Fibroblast of skin of left quadriceps (primary cell): ENCODE results near the gene MXD4.

Experiments used
- DNase-seq, 2 experiments: peaks; one replicate each; pipeline ENCODE4 v3.0.0-alpha.2; 2013; ENCODE audit warnings: low read depth in 2 of 2

The MXD4 gene, protein sequence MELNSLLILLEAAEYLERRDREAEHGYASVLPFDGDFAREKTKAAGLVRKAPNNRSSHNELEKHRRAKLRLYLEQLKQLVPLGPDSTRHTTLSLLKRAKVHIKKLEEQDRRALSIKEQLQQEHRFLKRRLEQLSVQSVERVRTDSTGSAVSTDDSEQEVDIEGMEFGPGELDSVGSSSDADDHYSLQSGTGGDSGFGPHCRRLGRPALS

DNA sequence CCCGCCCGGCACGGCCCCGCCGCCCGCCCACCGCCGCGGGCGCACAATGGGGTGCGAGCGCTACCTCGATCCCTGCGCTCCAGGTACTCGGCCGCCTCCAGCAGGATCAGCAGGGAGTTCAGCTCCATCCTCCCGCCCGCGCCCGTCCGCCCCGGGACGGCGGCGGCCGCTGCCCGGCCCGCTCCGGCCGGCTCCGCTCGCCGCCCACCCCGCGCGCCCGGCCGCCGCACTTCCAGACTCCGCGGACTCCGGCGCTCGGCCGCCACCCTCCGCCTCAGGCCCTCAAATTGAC, at the start of gene MXD4:
TSS of gene MXD4 (minus strand) at position 257 of the 292 bp plus-strand sequence. CDS start at position 128, 129 bp downstream.
- no peak for DNase-seq

DNA sequence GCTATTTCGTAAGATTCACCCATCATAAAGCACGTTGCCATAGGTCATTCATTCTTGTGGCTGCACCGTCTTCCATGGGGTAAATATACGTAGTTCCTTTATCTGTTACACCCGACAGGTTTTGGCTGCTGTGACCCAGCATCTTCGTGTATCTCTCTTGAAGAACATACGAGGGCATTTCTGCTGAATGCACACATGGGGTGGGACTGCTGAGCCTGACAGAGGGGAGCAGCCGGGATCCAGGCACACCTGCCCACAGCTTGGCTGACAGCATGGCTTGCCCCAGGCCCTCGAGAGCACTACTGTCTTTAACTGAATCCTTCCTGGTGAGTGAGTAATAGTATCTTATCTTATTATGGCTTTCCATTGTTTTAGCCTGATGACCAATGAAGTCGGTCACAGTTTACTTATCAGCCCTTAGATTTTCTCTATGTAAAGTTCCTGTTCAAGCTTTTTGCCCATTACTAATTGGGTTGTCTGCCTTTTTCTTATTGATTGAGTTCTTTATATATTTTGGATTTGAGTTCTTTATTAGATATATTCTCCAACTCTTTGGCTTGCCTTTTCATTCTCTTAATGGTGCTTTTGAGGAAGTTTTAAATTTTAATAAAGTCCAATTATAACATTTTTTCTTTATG, 45.0 kb upstream of the MXD4 start:
- no peak for DNase-seq

DNA sequence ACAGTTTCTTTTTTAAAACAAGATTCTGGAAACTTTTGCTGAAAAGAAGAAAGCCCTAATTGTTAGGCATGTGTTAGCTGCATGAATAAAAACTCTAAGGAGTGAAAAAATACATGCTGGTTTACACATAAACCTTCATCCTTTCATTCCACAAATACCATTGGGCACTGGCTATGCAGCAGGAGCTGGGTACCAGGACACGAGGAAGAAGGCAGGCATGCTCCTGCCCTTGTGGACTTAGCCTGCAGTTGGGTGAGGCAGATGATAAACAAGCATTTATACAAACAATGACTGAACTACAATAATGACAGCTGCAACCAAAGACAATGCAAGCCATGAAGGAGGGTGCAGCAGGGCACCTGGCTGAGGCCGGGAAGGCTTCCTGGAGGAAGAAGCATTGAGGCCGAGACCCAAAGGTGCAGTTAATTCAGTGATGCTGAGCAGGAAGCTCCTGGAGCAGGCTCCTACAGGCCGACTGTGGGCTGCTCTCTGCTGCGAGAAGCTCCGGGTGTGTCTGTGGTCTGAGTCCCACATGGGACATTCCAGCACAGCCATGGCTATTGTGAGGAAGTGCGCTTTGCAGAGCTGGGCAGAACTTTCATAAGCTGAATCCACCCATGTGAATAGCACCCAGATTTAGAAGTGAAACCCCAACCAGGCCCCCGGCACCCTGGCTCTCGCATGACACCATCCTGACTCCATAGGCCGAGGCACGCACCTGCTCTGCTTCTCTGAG, 44.0 kb upstream of the MXD4 start:
- no peak for DNase-seq

DNA sequence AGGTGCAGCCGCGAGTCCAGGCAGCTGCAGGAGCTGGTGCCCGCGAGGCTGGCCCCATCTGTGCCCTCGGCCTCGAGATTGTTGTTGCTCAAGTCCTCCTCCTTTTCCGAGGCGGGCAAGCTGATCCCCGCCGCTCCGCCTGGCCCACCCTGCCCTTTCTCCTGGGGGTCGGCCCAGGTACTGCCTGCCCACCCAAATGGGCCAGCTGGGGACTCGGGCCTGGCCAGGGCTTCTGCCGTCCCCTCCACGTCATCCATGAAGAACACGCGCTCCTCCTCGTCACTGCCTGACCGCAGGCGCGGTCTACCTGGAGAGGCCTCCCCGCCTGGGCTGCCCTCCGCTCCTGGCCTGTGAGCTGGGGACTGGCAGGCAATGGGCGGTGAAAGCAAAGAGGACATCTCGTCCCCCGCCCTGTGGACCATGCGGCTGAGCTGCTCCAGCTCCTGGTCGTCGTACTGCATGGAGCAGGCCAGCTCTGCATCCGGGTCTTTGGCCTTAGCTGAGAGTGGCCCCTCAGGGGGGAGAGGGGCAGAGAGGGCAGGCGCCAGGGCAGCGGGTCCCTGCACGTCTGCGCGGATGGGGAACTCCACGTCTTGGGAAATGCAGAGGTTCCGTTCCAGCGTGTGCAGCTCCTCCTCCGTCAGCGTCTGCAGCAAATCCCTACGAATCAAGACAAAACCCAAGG, 43.1 kb upstream of the MXD4 start:
- no peak for DNase-seq

DNA sequence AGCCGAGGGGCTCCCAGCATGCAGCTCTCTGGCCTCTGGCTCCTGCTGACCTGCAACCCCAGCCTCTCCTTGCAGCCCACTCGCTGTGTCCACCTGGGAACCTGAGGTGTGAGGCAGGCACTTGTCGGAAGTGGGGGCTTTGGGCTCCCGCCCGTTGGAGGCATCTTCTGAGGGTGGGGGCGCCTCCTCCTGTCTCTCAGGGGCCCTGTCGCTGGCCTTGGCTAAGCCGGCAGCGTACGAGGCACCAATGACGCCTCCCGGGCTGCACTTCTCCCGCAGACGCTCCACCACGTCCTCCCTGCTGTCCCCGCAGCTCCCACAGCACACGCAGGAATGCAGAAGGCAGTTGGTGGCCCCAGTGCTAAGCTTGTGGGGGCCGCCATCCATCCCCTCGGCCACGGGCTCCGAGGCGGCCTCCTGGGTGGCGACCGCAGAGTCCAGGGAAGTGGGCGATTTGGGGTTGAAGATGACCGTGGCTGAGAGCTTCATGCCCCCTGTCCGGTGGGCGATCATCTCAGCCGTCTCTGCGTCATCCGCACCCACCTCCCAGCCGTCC, 42.5 kb upstream of the MXD4 start:
- DNase-seq = no peak

DNA sequence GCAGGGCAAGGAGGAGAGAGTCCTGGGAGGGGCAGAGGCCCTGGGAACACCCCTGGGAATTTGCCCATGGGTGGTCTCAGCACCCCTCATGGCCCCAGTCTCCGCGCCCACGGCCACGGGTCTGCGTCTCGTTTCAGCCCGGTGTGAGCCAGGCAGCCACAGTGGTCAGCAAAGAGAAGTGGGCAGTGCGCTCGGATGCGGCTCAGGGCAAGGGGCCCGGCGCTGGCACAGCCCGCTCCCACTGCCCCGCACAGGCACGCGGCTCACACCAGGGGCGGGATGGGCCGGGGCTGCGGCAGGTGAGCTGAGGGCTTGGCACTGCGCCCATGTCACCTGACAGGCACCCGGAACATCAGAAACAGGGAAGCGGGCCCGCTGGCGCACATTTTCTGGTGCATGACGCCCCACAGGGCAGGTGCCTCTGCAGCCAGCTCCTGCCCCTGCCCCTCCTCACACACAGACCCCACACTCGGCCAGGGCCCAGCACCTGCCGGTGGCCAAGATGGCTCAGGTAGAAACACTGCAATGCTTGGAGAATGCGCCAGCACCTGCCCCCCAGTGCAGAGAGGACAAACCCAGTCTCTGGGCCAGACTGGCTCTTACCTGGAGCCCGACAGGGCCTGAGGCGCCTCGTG, 41.9 kb upstream of the MXD4 start:
- no peak for DNase-seq

DNA sequence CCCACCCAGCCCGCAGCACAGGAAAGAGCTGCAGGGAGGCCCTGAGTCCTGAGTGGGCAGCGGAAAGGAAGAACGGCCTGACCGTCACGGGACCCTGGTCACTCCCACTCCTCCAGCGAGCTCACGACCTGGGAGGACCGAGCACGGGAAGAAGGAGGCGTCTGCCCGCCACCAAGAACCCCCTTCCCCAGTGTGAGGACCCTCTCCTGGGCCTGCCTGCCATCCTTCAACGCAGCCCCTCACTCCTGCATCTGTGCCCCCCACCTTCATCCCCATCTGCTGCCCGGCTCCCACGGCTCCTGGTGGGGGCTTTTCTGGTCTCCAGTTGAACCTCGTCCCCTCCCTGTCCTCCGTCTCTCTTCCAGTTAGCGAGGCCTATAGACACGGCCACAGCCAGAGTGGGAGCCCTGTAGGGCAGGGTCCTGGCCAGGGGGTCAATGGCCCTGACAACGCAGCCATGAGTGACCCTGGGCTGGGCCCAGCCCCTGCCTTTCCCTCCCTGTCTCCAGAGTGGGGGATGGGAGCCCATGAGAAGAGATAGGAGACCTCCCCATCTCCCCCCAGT, 41.3 kb upstream of the MXD4 start:
- DNase-seq = no peak

DNA sequence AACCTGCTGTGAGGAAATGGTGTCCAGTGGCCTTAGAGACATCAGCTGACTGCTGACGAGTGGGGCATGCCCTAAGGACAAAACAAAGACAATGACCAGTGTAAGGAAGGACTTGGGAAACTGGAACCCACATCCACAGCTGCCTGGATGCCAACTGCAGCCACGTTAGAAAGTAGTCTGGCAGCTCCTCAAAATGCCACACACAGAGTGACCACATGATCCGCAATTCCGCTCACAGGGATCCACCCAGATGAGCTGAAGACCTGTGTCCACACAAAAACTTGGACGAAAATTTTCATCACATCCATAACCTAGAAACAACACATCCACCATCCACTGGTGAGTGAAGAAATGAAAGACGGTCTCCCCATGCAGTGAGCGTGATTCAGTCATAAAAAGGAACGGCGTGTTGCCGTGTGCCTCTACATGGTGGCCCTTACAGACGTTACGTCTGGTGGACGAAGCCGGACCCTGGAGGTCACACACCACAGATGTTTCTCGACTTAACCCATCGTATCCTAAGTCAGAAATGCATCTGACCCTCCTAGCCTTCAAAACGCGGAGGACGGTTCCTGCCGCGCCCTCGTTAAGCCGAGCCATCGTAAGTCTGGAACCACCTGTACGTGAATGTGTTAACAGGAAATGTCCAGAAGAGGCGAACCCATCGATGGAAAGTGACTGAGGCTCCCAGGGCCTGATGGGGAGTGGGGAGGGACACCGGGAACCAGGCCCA, 40.6 kb upstream of the MXD4 start:
- DNase-seq = no peak

DNA sequence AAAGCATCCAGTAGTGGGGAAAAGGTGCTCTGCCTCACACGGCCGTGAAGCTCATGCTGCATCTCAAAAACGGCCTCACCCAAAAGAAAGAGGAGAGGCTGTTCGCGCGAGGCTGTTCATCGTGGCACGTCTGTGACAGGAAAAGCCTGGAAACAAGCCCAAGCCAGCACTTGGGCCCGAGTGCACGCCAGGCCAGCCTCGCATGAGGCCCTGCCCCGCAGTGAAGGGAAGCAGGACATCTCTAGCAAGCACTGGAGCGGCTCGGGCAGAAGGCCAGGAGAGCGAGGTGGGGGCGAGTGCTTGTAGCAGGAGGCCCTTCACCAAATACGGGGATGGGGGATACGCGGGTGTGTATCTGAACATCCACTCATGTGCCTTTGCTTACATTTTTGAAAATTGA, 39.9 kb upstream of the MXD4 start:
- no peak for DNase-seq

DNA sequence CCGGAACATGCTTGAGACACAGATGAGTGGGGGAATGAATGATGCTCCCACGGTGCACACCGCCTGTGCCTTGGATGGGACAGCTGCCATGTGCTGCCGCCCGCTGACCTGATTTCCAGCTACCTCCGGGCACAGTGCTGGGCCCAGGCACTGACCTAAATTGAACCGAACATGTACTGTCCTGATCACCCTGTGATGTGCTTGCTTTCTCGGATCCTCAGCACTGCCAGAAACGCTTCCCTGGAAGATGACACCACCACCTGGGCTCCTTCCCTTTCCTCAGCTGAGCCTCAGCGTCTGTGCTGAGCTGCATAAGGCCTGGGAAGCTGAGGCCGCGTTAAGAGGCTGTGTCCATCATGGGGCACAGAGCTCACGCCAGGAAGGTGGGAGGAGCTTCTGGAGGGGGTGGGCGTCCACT, 39.3 kb upstream of the MXD4 start:
- no peak for DNase-seq

DNA sequence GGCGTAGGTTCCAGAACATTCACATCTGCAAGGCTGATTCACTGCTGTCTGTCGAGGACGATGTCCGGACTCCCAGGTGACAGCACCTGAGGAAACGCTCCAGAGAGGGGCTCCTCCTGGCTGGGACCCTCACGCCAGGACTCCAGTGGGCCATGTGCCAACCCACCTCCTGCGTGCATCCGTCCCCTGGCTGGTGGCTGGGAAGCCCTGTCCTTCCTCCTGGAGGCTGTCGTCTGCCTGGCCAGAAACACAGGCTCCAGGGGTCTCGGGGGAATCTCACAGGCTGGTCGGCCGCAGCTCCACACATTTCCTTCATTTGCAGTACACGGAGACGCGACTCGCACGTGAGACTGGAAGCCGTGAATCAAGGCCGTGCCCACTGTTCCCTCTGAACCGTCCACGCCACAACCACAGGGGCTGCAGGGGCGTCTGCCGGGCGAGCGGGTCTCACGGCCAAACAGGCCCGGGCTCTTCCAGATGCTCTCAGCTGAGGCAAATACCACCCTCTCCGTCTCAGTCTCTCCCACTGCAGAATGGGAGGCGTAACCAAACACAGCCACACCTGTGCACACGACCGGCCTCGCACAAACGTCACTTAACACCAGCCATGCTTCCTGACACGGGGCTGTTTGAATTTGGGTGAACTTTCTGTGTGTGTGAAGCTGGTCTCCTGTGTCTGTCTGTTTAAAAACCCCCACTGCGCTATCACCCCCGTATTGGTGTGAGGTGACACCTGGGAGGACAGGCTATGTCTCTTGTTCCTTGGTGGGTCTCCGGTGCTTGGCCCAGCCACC, 38.7 kb upstream of the MXD4 start:
- no peak for DNase-seq

DNA sequence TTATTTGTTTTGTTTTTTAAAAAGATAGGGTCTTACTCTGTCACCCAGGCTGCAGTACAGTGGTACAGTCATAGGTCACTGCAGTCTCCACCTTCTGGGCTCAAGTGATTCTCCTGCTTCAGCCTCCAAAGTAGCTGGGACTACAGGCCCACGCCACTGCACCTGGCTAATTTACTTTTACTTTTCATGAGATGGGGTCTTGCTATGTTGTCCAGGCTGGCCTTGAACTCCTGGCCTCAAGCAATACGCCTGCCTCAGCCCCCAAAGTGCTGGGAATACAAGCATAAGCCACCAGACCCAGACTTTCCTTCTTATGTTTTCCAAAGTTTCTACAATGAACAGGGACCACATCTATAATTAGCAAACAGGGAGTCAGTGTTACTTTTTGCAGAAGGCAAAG, 37.9 kb upstream of the MXD4 start:
- DNase-seq = no peak

DNA sequence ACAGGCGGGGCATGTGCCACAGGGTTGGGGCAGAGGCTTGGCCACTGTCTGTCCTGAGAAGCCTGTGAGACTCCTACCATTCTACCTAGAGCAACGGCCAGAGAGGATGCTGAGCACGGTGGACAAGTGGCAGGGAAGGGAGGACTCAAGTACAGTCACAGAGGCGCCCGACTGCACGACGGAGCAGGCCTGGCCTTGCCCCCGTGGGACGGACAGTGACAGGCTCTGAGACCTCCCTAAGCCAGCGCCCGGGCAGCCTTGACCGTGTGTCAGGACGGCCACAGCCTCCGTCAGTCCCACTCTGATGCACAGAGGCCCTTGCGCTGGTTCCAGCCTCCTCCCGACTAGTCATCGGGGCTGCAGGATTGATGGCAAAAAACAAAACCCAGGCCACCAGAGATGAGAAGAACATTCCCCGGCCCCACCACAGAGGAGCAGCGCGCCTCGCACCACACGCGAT, 36.7 kb upstream of the MXD4 start:
- DNase-seq = no peak

DNA sequence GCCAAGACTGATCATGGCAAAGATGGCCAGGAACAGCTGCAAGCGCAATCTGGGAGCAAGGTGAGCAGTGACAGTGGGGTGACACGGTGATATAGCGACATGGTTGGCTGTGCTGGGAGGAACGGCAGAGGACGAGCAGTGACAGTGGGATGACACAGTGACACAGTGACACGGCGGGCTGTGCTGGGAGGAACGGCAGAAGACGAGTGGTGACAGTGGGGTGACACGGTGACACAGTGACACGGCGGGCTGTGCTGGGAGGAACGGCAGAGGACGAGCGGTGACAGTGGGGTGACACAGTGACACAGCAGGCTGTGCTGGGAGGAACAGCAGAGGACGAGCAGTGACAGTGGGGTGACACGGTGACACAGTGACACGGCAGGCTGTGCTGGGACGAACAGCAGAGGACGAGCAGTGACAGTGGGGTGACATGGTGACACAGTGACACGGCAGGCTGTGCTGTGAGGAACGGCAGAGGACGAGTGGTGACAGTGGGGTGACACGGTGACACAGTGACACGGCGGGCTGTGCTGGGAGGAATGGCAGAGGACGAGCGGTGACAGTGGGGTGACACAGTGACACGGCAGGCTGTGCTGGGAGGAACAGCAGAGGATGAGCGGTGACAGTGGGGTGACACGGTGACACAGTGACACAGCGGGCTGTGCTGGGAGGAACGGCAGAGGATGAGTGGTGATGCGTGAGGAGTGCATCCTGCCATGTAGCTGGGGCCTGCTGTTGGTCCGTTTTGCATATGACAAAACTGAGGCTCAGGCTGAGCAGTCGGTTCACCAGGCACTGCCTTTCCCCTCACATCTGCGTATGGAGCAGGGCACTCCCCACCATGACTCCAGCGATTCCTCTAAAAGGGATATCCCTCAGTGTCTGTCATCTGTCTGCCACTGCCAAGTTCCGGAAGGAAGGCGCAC, 36.0 kb upstream of the MXD4 start:
- no peak for DNase-seq

DNA sequence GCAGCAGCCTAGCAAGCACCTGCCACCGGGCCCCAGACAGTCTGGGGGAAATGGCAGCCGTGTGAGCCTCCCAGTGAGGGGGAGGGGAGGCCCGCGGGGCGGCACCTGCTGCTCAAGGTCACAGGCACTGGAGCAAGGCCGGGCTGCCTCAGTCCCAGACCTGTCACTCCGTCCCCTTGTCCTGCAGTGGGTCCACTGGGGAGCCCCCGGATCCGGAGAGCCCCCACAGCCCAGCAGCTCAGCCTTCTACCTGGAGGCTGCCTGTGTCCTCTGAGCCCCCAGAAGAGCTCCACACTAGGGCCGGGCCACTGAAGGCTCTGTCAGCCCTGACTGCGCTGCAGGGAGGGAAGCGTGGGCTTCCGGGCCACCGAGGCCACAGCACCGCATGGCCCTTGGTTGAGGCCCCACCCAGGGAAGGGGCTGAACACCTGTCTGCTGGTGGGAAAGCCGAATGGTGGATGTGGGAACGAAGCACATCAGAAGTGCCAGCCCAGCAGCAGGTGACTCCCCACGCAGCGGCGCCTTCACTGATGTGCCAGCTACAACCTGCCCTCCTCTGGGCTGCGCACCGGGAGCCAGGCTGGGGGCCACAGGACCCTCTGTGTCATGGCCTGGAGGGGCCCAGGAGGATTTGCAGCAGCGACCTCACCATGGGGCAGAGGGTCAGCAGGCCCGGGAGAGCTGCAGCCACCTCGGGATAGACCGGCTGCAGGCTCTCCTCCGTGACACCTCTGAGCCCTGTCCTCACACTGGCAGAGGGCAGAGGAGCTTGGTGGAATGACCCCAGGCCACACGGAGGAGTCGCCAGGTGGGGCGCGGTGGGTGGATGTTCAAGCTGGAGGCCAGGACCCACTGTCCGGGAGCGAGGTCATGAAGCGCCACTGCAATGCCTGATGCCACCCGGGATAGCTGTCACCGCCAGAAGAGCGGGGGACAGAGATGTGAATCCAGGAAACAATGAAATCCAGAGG, 35.0 kb upstream of the MXD4 start:
- no peak for DNase-seq

DNA sequence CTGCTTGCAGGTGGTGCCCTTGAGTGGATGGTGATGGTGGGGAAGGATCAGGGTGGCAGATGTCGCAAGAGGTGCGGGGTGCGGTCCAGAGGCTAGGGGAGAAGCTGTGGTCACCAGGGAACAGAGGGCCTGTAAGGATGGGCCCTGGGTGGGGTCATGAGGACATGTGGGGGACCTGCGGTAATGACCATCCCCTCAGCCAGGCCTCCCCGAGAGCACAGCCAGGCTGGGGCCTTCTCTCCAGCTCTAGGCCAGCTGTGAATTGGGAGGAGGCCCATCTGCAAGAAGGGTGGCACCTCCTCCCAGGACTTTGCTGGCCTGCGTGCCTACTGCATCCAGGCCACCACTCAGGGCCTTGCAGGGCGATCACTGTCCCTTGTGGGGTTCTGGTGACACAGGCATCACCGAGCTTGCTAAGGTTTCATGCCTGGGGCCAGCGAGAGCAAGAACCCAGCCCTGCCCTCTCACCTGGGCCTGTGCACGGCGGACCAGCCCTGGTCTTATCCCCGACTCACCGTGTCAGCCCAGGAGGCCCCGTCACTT, 34.1 kb upstream of the MXD4 start:
- no peak for DNase-seq

DNA sequence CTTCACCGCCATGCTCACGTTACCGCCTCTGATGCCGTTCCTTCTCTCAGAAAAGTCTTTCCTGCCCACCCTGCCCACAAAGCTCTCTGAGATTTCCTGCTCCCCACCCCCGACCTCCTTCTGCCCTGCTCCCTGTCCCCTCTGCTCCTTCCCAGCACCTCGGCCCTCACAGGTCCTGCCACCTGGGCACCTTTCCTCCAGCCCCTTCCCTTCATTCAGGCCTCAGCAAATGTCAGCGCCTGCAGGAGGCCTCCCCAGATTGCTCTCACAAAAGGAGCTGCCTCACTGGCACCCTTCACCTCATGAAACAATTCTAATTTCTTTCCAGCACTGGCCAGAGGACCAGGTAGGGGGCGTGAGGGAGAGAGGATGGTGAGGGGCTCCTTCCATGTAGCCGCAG, 33.6 kb upstream of the MXD4 start:
- no peak for DNase-seq
